ENCODE results near the gene CD2AP. TPM values are rescaled to one million over a fixed set of nuclear protein-coding genes. Genes with fewer than 3 reads are reported as not detected.
A peak's percentile ranks its signal among the peaks of the same experiment; 100 is the strongest.

CD2AP gene
- total and polyA plus RNA-seq, 9 of the 15 experiments (the other 6 are each of a cell fraction or from before 2014, with no cell fraction given) = 9.4 to 69.7 (median 38.7) TPM

DNA sequence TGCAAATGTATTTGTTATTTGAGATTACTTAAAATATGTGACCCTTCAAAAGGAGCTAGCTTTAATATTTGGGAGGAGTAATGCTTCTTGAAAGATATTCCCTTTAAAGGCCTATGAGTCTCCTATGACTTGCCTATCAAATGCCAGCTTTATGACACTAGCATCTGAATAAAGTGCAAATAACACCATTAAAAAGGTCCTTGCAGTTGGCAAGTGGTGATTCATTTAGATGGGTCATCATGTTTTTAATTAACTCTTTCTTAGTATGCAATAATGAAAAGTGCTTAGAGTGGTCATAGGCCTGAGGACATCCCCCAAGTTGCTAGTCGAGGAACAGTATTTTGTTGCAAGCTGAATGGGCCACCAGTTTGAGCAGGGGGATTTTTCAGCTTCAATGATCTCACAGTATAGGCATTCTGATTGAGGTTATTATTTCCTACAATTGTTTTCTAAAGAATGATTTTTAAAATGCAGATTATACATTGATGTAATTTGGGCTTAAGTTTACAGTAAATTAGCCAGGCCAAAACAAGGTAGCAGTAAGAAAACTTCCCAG is 3.7 kb upstream of the CD2AP start (continued):
- TF ChIP-seq, protein P1, sequence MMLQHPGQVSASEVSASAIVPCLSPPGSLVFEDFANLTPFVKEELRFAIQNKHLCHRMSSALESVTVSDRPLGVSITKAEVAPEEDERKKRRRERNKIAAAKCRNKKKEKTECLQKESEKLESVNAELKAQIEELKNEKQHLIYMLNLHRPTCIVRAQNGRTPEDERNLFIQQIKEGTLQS (IDR thresholded peaks at IDR 0.05) = no peak
- TF ChIP-seq, protein P1 (CRISPR knock-in tag; conservative IDR thresholded peaks at IDR 0.05) = no peak

DNA sequence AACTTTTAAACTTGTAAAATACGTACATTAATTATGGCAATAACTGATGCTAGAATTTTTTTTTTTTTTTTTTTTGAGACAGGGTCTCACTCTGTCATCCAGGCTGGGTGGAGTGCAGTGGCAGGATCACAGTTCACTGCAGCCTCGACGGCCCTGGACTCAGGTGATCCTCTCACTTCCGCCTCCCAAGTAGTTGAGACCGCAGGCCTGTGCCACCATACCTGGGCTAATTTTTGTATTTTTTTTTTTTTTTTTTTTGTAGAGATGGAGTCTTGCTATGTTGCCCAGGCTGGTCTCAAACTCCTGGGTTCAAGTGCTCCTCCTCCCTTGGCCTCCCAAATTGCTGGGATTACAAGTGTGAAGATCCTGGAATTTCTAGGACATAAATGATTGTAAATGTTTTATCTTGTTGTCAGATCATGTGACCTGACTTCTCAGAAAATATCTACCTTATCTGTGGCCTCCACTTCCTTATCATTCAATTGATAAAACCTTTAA is 2.2 kb upstream of the CD2AP start:
- FAIRE-seq (no peak), DNase-seq (ENCODE audit: extremely low read depth in 1 of 4, low spot score in 3 of 4) (no peak), ATAC-seq (no peak)
- no peak overlapping the region for H3K4me2 ChIP-seq (ENCODE audit: insufficient read depth, low read length)
- H3K27ac ChIP-seq (ENCODE audit: extremely low read depth, low read depth, low read length) = no peak overlapping the region
- in situ Hi-C loops (cut with MboI) = no loop called here
- intact Hi-C loops (cut with micrococcal nuclease) = loop anchor here (5.0 kb wide), 1 partner anchor 147 kb away; no protein-coding TSS in a partner anchor
- peak overlapping the region in 1 of 2 experiments; percentile 14; a peak in 1 of 4 replicates for H3K9ac ChIP-seq (ENCODE audit: insufficient read depth in 1 of 2, low read depth in 2 of 2, low read length in 2 of 2)
- no peak overlapping the region for H2AFZ ChIP-seq (ENCODE audit: low read depth, low read length)
- H3K9me1 ChIP-seq (ENCODE audit: control insufficient read depth, insufficient read depth, low read length) = no peaks in the 10 kb centered on the region
- POLR2A ChIA-PET = interaction anchor here (0.8 to 1.2 kb wide), 3 partner anchors 9 to 55 kb away, joined by 3 to 5 read pairs (median 3); no protein-coding TSS in a partner anchor
- H3K27me3 ChIP-seq (ENCODE audit: control insufficient read depth in 2 of 2, insufficient read depth in 2 of 2, low read length in 2 of 2) = no peaks in the 10 kb centered on the region
- H4K20me1 ChIP-seq (replicated peaks; ENCODE audit: control insufficient read depth, insufficient read depth, low read length) = no peaks in the 10 kb centered on the region
- no peaks in the 10 kb centered on the region for H3K9me3 ChIP-seq (replicated peaks; ENCODE audit: control insufficient read depth, insufficient read depth, low read depth, low read length)
- H3K79me2 ChIP-seq (ENCODE audit: control insufficient read depth, insufficient read depth, low read length) = peaks cover 46% of the 10 kb centered on the region
- CTCF ChIA-PET (ENCODE audit: low intra/inter-chr PET ratio) = no interaction called here
- 68% methylated on average over 5 of the region's 5 CpGs for WGBS (ENCODE audit: insufficient coverage, low coverage, missing lambda C conversion rate)
- H3K36me3 ChIP-seq (ENCODE audit: control insufficient read depth, insufficient read depth, low read length) = no peaks in the 10 kb centered on the region
- H3K4me1 ChIP-seq (replicated peaks in 1 of 2; ENCODE audit: control insufficient read depth in 2 of 2, insufficient read depth in 2 of 2, low read length in 2 of 2) = peaks cover 0 to 9% of the 10 kb centered on the region in 2 experiments; a peak in 2 of 5 replicates
- no TSS peak for BruUV-seq (replicated peaks)
- no peak overlapping the region for H3K4me3 ChIP-seq
- TF ChIP-seq HDAC8 (tag; IDR thresholded peaks at IDR 0.05) (no peak), FOXK1 (CRISPR knock-in tag; IDR thresholded peaks at IDR 0.05; ENCODE audit: borderline replicate concordance) (no peak), RHOXF2B (CRISPR knock-in tag; conservative IDR thresholded peaks at IDR 0.05) (no peak), ELF1 (tag; IDR thresholded peaks at IDR 0.05) (no peak), TEAD1 (CRISPR knock-in tag; IDR thresholded peaks at IDR 0.05) (no peak), KAT7 (CRISPR knock-in tag; IDR thresholded peaks at IDR 0.05; ENCODE audit: borderline replicate concordance) (no peak), GABPB2 (CRISPR knock-in tag; conservative IDR thresholded peaks at IDR 0.05) (no peak), CTBP1 (IDR thresholded peaks at IDR 0.05; ENCODE audit: borderline replicate concordance) (no peak), BCOR (IDR thresholded peaks at IDR 0.05) (peak; percentile 76), ZNF316 (IDR thresholded peaks at IDR 0.05) (0 out of 2 replicates have a peak, but pooled peaks have one; percentile 13), ILK (tag; IDR thresholded peaks at IDR 0.05; ENCODE audit: borderline replicate concordance, low read depth) (no peak), FOXM1 (IDR thresholded peaks at IDR 0.05; ENCODE audit: low read depth) (no peak), FOXM1 (CRISPR knock-in tag; IDR thresholded peaks at IDR 0.05; ENCODE audit: low read depth) (no peak), ZFPM2 (CRISPR knock-in tag; IDR thresholded peaks at IDR 0.05) (no peak), KHSRP (IDR thresholded peaks at IDR 0.05) (no peak), SRSF9 (IDR thresholded peaks at IDR 0.05; ENCODE audit: borderline replicate concordance, low read depth, low read length) (no peak)
- TF ChIP-seq, protein P2, sequence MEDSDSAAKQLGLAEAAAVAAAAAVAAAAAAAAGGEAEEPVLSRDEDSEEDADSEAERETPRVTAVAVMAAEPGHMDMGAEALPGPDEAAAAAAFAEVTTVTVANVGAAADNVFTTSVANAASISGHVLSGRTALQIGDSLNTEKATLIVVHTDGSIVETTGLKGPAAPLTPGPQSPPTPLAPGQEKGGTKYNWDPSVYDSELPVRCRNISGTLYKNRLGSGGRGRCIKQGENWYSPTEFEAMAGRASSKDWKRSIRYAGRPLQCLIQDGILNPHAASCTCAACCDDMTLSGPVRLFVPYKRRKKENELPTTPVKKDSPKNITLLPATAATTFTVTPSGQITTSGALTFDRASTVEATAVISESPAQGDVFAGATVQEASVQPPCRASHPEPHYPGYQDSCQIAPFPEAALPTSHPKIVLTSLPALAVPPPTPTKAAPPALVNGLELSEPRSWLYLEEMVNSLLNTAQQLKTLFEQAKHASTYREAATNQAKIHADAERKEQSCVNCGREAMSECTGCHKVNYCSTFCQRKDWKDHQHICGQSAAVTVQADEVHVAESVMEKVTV (CRISPR knock-in tag; IDR thresholded peaks at IDR 0.05) = no peak
- TF ChIP-seq, protein P3, sequence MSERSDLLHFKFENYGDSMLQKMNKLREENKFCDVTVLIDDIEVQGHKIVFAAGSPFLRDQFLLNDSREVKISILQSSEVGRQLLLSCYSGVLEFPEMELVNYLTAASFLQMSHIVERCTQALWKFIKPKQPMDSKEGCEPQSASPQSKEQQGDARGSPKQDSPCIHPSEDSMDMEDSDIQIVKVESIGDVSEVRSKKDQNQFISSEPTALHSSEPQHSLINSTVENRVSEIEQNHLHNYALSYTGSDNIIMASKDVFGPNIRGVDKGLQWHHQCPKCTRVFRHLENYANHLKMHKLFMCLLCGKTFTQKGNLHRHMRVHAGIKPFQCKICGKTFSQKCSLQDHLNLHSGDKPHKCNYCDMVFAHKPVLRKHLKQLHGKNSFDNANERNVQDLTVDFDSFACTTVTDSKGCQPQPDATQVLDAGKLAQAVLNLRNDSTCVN (CRISPR knock-in tag; IDR thresholded peaks at IDR 0.05) = no peak
